GM23338 (cell line): ENCODE data around the gene ZFHX3. TPM values are rescaled to one million over a fixed set of nuclear protein-coding genes. Genes with fewer than 3 reads are reported as not detected.

ENCODE experiments used
- ATAC-seq: fragments of 200-7000 bp; cut with Tn5 transposase; 3 replicates; pipeline ENCODE4 v1.9.1; 2020
- DNase-seq: peaks from one replicate; pipeline ENCODE4 v3.0.0-alpha.2; 2015; ENCODE audit warnings: low spot score
- H2AFZ ChIP-seq: fragments of 200-600 bp; sonication (generic); 2 replicates; pipeline ENCODE4 v1.8.0; 2016; ENCODE audit warnings: antibody characterized with exemption, mild to moderate bottlenecking, moderate library complexity
- H3F3A ChIP-seq: fragments of 200-600 bp; sonication (generic); replicated peaks from 2 replicates; pipeline ENCODE4 v1.8.0; 2017; ENCODE audit warnings: antibody characterized with exemption, mixed run types, low read depth
- H3K27ac ChIP-seq: fragments of 200-600 bp; sonication (generic); 2 replicates; pipeline ENCODE4 v1.6.1; 2016; ENCODE audit warnings: low read depth
- H3K27me3 ChIP-seq: fragments of 200-600 bp; sonication (generic); 2 replicates; pipeline ENCODE4 v1.8.0; 2016; ENCODE audit warnings: mild to moderate bottlenecking, mixed run types, moderate library complexity; ENCODE audit not compliant: insufficient read depth
- H3K36me3 ChIP-seq: fragments of 200-600 bp; sonication (generic); 2 replicates; pipeline ENCODE4 v1.8.0; 2016; ENCODE audit warnings: mild to moderate bottlenecking; ENCODE audit not compliant: insufficient read depth
- H3K4me1 ChIP-seq: fragments of 200-600 bp; sonication (generic); 2 replicates; pipeline ENCODE4 v1.8.0; 2016; ENCODE audit warnings: mild to moderate bottlenecking, moderate library complexity; ENCODE audit not compliant: insufficient read depth
- H3K4me2 ChIP-seq: fragments of 200-600 bp; sonication (generic); 2 replicates; pipeline ENCODE4 v1.7.1; 2017; ENCODE audit warnings: mixed run types
- H3K4me3 ChIP-seq: fragments of 200-600 bp; sonication (generic); 2 replicates; pipeline ENCODE4 v1.6.1; 2016; ENCODE audit warnings: mixed run types
- H3K79me2 ChIP-seq: fragments of 200-600 bp; sonication (generic); replicated peaks from 2 replicates; pipeline ENCODE4 v1.8.0; 2017; ENCODE audit warnings: mild to moderate bottlenecking; ENCODE audit not compliant: insufficient read depth
- H3K9me2 ChIP-seq: fragments of 200-600 bp; sonication (generic); 2 replicates; pipeline ENCODE4 v1.8.0; 2017; ENCODE audit not compliant: insufficient read depth
- H4K20me1 ChIP-seq: fragments of 200-600 bp; sonication (generic); replicated peaks from 2 replicates; pipeline ENCODE4 v1.8.0; 2017; ENCODE audit warnings: mild to moderate bottlenecking; ENCODE audit not compliant: insufficient read depth
- H3K27ac Mint-ChIP-seq: 2 replicates; pipeline ENCODE4 v1.8.0; 2020; ENCODE audit warnings: inconsistent platforms, mild to moderate bottlenecking, moderate library complexity, mixed read lengths
- H3K27me3 Mint-ChIP-seq: 3 replicates; pipeline ENCODE4 v1.8.0; 2022; ENCODE audit warnings: low read depth, mild to moderate bottlenecking, moderate library complexity, mixed read lengths, inconsistent platforms; ENCODE audit not compliant: insufficient read depth, poor library complexity
- H3K36me3 Mint-ChIP-seq: 3 replicates; pipeline ENCODE4 v1.8.0; 2021; ENCODE audit warnings: low read depth, mild to moderate bottlenecking, inconsistent platforms, moderate library complexity, mixed read lengths
- H3K4me1 Mint-ChIP-seq: 3 replicates; pipeline ENCODE4 v1.8.0; 2020; ENCODE audit warnings: mild to moderate bottlenecking, inconsistent platforms, mixed read lengths
- H3K4me3 Mint-ChIP-seq: 3 replicates; pipeline ENCODE4 v1.8.0; 2021; ENCODE audit warnings: moderate library complexity, mild to moderate bottlenecking, inconsistent platforms, mixed read lengths
- H3K9me3 Mint-ChIP-seq: 3 replicates; pipeline ENCODE4 v1.8.0; 2020; ENCODE audit warnings: moderate library complexity, mild to moderate bottlenecking, inconsistent platforms, mixed read lengths
- CREB1 ChIP-seq: fragments of 250-450 bp; sonication (Bioruptor Pico); IDR thresholded peaks from 2 replicates; pipeline ENCODE4 v1.5.0; 2020; ENCODE audit warnings: low read depth, mild to moderate bottlenecking, moderate library complexity
- EZH2phosphoT487 ChIP-seq: fragments of 200-600 bp; sonication (generic); IDR thresholded peaks from one replicate; pipeline ENCODE4 v1.8.1; 2018; ENCODE audit warnings: antibody characterized with exemption; ENCODE audit not compliant: unreplicated experiment
- JUNB ChIP-seq: IDR thresholded peaks from one replicate; pipeline ENCODE4 v1.6.1; 2016; ENCODE audit warnings: antibody characterized with exemption; ENCODE audit not compliant: unreplicated experiment
- NANOG ChIP-seq: IDR thresholded peaks from 2 replicates; pipeline ENCODE4 v1.6.1; 2016; ENCODE audit warnings: antibody characterized with exemption, borderline replicate concordance
- POLR2AphosphoS5 ChIP-seq: IDR thresholded peaks from 2 replicates; pipeline ENCODE4 v1.6.1; 2016; ENCODE audit warnings: antibody characterized with exemption, low read depth
- STAT1 ChIP-seq: IDR thresholded peaks from one replicate; pipeline ENCODE4 v1.6.1; 2016; ENCODE audit warnings: antibody characterized with exemption; ENCODE audit not compliant: unreplicated experiment
- ZNF114 ChIP-seq: fragments of 250-450 bp; sonication (Bioruptor Pico); IDR thresholded peaks from 2 replicates; pipeline ENCODE4 v1.5.0; 2020; ENCODE audit warnings: mild to moderate bottlenecking, moderate library complexity
- polyA plus RNA-seq: library from polyadenylated mRNA; unstranded; fragments of >200 nt; fragmentation: Nextera tagmentation; extraction: Ambion mirVana; gene quantifications from 2 replicates; pipeline ENCODE4 v1.2.1, GENCODE V29; 2016
- total RNA-seq: library from RNA; depleted of rRNA; stranded (reverse); fragments of >200 nt; shearing (Covaris generic); gene quantifications from 2 replicates; pipeline ENCODE4 v1.2.3, GENCODE V29; 2014
- TF ChIP-seq, protein P1 (sequence below), 2 experiments: fragments of 200-600 bp in 1 of 2; sonication (generic) in 1 of 2; conservative IDR thresholded peaks; 2 replicates each; pipeline versions ENCODE4 v1.5.1 to v1.6.1; 2016 to 2017; ENCODE audit warnings: antibody characterized with exemption in 2 of 2, low read depth in 2 of 2, mild to moderate bottlenecking in 2 of 2, moderate library complexity in 1 of 2
- TF ChIP-seq, protein P2 (sequence below): IDR thresholded peaks from one replicate; pipeline ENCODE4 v1.6.1; 2018; ENCODE audit warnings: antibody characterized with exemption; ENCODE audit not compliant: unreplicated experiment
- TF ChIP-seq, protein P3 (sequence below): fragments of 250-450 bp; sonication (Bioruptor Pico); IDR thresholded peaks from 2 replicates; pipeline ENCODE4 v1.5.0; 2020; ENCODE audit warnings: mild to moderate bottlenecking, moderate library complexity

ZFHX3 gene
- total and polyA plus RNA-seq, 2 experiments from 2014 or later = 1.0 to 1.5 TPM

DNA sequence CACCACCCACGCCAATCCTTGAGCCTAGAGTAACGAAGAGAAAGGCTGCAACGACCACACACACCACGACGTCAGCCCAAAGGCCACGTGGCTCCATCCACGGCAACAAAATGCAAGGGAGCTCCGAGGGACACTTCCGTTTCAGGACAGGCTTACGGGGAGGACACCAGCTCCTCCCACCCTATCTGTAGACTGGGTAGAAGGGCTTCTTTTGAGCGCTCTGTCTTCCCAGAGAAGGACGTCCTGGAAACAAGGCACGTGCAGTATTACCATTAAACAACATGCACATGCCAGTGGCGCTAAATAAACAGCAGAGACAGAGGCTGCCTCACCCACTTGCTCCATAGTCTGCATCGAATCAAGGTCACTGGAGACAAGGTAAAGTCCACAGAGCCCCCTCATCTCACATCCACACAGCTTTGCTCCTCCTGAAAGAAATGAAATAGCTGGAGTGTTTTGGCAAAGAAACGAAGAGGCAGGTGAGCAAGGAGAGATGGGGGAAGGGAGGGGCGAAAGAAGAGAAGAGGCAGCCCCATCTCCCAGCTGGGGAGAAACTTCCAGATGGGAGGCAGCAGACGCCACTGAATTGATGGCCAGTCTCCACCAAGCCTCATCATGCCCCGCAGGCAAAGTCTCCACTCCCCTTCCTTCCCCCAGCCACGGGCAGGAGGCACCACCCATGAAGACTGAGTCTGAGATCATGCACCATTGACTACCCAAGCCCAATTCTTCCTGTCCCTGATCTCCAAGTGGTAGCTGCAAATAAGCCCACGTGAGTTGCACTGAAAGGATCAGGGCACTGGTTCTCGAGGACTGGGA lies 24.0 kb downstream of the ZFHX3 start:
- no peak overlapping the region for H3K27ac ChIP-seq
- Mint-ChIP-seq H3K36me3 (no peaks in the 10 kb centered on the region), H3K4me1 (peaks cover 9% of the 10 kb centered on the region; the same call in 1 of the 3 replicates), H3K27ac (no peak overlapping the region), H3K4me3 (no peak overlapping the region), H3K9me3 (no peaks in the 10 kb centered on the region), H3K27me3 (peaks cover 61% of the 10 kb centered on the region)
- H3K4me2 ChIP-seq = no peak overlapping the region
- 0 out of 2 replicates have a peak, but pooled peaks cover 6% of the 10 kb centered on the region for H3K4me1 ChIP-seq
- ATAC-seq (no peak), DNase-seq (no peak)
- no peak overlapping the region for H3K4me3 ChIP-seq
- H3K27me3 ChIP-seq = peaks cover 57% of the 10 kb centered on the region
- H3K79me2 ChIP-seq = no peaks in the 10 kb centered on the region
- H4K20me1 ChIP-seq = no peaks in the 10 kb centered on the region; the same call in 1 of the 2 replicates
- 0 out of 2 replicates have a peak, but pooled peaks cover 3% of the 10 kb centered on the region for H3K9me2 ChIP-seq
- no peaks in the 10 kb centered on the region for H3F3A ChIP-seq
- no peaks in the 10 kb centered on the region for H3K36me3 ChIP-seq
- no peak for TF ChIP-seq CREB1 (CRISPR knock-in tag)
- TF ChIP-seq NANOG = no peak
- no peak for TF ChIP-seq ZNF114 (CRISPR knock-in tag)
- no peak for TF ChIP-seq EZH2phosphoT487
- TF ChIP-seq, protein P1, sequence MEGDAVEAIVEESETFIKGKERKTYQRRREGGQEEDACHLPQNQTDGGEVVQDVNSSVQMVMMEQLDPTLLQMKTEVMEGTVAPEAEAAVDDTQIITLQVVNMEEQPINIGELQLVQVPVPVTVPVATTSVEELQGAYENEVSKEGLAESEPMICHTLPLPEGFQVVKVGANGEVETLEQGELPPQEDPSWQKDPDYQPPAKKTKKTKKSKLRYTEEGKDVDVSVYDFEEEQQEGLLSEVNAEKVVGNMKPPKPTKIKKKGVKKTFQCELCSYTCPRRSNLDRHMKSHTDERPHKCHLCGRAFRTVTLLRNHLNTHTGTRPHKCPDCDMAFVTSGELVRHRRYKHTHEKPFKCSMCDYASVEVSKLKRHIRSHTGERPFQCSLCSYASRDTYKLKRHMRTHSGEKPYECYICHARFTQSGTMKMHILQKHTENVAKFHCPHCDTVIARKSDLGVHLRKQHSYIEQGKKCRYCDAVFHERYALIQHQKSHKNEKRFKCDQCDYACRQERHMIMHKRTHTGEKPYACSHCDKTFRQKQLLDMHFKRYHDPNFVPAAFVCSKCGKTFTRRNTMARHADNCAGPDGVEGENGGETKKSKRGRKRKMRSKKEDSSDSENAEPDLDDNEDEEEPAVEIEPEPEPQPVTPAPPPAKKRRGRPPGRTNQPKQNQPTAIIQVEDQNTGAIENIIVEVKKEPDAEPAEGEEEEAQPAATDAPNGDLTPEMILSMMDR (conservative IDR thresholded peaks at IDR 0.05; ENCODE audit: low read depth in 2 of 2) = no peak
- TF ChIP-seq, protein P2, sequence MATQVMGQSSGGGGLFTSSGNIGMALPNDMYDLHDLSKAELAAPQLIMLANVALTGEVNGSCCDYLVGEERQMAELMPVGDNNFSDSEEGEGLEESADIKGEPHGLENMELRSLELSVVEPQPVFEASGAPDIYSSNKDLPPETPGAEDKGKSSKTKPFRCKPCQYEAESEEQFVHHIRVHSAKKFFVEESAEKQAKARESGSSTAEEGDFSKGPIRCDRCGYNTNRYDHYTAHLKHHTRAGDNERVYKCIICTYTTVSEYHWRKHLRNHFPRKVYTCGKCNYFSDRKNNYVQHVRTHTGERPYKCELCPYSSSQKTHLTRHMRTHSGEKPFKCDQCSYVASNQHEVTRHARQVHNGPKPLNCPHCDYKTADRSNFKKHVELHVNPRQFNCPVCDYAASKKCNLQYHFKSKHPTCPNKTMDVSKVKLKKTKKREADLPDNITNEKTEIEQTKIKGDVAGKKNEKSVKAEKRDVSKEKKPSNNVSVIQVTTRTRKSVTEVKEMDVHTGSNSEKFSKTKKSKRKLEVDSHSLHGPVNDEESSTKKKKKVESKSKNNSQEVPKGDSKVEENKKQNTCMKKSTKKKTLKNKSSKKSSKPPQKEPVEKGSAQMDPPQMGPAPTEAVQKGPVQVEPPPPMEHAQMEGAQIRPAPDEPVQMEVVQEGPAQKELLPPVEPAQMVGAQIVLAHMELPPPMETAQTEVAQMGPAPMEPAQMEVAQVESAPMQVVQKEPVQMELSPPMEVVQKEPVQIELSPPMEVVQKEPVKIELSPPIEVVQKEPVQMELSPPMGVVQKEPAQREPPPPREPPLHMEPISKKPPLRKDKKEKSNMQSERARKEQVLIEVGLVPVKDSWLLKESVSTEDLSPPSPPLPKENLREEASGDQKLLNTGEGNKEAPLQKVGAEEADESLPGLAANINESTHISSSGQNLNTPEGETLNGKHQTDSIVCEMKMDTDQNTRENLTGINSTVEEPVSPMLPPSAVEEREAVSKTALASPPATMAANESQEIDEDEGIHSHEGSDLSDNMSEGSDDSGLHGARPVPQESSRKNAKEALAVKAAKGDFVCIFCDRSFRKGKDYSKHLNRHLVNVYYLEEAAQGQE = no peak
- no peak for TF ChIP-seq JUNB
- TF ChIP-seq, protein P3, sequence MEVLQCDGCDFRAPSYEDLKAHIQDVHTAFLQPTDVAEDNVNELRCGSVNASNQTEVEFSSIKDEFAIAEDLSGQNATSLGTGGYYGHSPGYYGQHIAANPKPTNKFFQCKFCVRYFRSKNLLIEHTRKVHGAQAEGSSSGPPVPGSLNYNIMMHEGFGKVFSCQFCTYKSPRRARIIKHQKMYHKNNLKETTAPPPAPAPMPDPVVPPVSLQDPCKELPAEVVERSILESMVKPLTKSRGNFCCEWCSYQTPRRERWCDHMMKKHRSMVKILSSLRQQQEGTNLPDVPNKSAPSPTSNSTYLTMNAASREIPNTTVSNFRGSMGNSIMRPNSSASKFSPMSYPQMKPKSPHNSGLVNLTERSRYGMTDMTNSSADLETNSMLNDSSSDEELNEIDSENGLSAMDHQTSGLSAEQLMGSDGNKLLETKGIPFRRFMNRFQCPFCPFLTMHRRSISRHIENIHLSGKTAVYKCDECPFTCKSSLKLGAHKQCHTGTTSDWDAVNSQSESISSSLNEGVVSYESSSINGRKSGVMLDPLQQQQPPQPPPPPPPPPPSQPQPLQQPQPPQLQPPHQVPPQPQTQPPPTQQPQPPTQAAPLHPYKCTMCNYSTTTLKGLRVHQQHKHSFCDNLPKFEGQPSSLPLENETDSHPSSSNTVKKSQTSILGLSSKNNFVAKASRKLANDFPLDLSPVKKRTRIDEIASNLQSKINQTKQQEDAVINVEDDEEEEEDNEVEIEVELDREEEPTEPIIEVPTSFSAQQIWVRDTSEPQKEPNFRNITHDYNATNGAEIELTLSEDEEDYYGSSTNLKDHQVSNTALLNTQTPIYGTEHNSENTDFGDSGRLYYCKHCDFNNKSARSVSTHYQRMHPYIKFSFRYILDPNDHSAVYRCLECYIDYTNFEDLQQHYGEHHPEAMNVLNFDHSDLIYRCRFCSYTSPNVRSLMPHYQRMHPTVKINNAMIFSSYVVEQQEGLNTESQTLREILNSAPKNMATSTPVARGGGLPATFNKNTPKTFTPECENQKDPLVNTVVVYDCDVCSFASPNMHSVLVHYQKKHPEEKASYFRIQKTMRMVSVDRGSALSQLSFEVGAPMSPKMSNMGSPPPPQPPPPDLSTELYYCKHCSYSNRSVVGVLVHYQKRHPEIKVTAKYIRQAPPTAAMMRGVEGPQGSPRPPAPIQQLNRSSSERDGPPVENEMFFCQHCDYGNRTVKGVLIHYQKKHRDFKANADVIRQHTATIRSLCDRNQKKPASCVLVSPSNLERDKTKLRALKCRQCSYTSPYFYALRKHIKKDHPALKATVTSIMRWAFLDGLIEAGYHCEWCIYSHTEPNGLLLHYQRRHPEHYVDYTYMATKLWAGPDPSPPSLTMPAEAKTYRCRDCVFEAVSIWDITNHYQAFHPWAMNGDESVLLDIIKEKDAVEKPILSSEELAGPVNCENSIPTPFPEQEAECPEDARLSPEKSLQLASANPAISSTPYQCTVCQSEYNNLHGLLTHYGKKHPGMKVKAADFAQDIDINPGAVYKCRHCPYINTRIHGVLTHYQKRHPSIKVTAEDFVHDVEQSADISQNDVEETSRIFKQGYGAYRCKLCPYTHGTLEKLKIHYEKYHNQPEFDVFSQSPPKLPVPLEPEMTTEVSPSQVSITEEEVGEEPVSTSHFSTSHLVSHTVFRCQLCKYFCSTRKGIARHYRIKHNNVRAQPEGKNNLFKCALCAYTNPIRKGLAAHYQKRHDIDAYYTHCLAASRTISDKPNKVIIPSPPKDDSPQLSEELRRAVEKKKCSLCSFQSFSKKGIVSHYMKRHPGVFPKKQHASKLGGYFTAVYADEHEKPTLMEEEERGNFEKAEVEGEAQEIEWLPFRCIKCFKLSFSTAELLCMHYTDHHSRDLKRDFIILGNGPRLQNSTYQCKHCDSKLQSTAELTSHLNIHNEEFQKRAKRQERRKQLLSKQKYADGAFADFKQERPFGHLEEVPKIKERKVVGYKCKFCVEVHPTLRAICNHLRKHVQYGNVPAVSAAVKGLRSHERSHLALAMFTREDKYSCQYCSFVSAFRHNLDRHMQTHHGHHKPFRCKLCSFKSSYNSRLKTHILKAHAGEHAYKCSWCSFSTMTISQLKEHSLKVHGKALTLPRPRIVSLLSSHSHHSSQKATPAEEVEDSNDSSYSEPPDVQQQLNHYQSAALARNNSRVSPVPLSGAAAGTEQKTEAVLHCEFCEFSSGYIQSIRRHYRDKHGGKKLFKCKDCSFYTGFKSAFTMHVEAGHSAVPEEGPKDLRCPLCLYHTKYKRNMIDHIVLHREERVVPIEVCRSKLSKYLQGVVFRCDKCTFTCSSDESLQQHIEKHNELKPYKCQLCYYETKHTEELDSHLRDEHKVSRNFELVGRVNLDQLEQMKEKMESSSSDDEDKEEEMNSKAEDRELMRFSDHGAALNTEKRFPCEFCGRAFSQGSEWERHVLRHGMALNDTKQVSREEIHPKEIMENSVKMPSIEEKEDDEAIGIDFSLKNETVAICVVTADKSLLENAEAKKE (CRISPR knock-in tag) = no peak
- TF ChIP-seq POLR2AphosphoS5 = no peak
- no peak for TF ChIP-seq STAT1
- no peak overlapping the region for H2AFZ ChIP-seq
